NB4 (cell line): ENCODE measurements around the gene ZNF516.

Experiments used
- POLR2A ChIP-seq: IDR thresholded peaks from 2 replicates; pipeline ENCODE4 v1.6.1; 2011; ENCODE audit warnings: mild to moderate bottlenecking; ENCODE audit not compliant: insufficient read length; ENCODE audit errors: extremely low read depth
- TF ChIP-seq, protein P1 (sequence below): IDR thresholded peaks from one replicate; pipeline ENCODE4 v1.5.1; 2012; ENCODE audit warnings: low read depth, low read length
- TF ChIP-seq, protein P2 (sequence below): IDR thresholded peaks from 2 replicates; pipeline ENCODE4 v1.6.1; 2011; ENCODE audit warnings: low read depth, low read length

DNA sequence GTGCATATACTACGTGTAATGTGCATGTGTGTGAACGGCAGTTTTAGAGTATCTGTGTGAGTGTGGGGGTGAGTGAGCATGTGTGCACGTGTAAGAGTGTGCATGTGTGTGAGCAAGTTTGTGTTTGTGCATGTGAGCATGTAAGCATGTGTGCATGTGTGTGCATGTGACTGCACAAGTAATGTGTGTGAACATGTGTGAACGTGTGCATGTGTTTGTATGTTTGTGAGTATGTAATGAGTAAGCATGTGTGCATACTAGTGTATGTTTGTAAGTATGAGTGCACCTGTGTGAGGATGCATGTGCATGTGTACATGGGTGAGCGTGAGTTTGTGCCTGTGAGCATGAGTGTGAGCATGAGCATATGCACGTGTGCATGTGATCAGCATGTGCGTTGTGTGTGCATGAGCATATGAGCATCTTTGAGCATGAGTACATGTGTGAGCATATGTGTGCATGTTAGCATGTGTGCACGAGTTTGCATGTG lies 90.7 kb downstream of the ZNF516 start:
- TF ChIP-seq, protein P1, sequence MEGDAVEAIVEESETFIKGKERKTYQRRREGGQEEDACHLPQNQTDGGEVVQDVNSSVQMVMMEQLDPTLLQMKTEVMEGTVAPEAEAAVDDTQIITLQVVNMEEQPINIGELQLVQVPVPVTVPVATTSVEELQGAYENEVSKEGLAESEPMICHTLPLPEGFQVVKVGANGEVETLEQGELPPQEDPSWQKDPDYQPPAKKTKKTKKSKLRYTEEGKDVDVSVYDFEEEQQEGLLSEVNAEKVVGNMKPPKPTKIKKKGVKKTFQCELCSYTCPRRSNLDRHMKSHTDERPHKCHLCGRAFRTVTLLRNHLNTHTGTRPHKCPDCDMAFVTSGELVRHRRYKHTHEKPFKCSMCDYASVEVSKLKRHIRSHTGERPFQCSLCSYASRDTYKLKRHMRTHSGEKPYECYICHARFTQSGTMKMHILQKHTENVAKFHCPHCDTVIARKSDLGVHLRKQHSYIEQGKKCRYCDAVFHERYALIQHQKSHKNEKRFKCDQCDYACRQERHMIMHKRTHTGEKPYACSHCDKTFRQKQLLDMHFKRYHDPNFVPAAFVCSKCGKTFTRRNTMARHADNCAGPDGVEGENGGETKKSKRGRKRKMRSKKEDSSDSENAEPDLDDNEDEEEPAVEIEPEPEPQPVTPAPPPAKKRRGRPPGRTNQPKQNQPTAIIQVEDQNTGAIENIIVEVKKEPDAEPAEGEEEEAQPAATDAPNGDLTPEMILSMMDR: no peak
- TF ChIP-seq, protein P2, sequence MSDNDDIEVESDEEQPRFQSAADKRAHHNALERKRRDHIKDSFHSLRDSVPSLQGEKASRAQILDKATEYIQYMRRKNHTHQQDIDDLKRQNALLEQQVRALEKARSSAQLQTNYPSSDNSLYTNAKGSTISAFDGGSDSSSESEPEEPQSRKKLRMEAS: no peak
- TF ChIP-seq POLR2A: no peak
